ENCODE results near the gene FFAR1.
"Not testable (repeated sequence)": the region's sequence is repeated elsewhere in the genome, so short reads cannot be mapped to it uniquely, and the experiment has no call there.

Gene FFAR1

GRCh38 chr19:35344511-35345031 is 3.1 kb upstream of the FFAR1 start:
- no peak for DNase-seq

- no peak for DNase-seq
These were observed 2.0 kb upstream of the FFAR1 start for GRCh38 chr19:35345671-35346111.

- peak; percentile 4 for DNase-seq
These were observed 1.3 kb upstream of the FFAR1 start for GRCh38 chr19:35346193-35347052.

GRCh38 chr19:35347930-35348298 is 212 bp downstream of the FFAR1 start:
- no peak for DNase-seq

GRCh38 chr19:35348911-35349611 is 1.4 kb downstream of the FFAR1 start:
- no peak for DNase-seq

GRCh38 chr19:35349614-35350521 is 2.2 kb downstream of the FFAR1 start:
- DNase-seq: no peak

GRCh38 chr19:35350591-35350990 is 2.9 kb downstream of the FFAR1 start:
- DNase-seq: no peak

GRCh38 chr19:35351411-35352176 is 3.9 kb downstream of the FFAR1 start:
- no peak for DNase-seq

GRCh38 chr19:35352177-35352447 is 4.4 kb downstream of the FFAR1 start:
- no peak for DNase-seq

- peak; percentile 64 for DNase-seq
These were observed 5.0 kb downstream of the FFAR1 start for GRCh38 chr19:35352448-35353304.

GRCh38 chr19:35353635-35354034 is 5.9 kb downstream of the FFAR1 start:
- DNase-seq: no peak

- no peak for DNase-seq
These were observed 7.2 kb downstream of the FFAR1 start for GRCh38 chr19:35354898-35355297.

- no peak for DNase-seq
These were observed 8.2 kb downstream of the FFAR1 start for GRCh38 chr19:35355791-35356460.

- DNase-seq: no peak
These were observed 10.3 kb downstream of the FFAR1 start, which contains the start of gene FFAR3 for GRCh38 chr19:35357867-35358573. Gene FFAR3, plus strand, starts transcription at chr19:35358460. Its CDS starts 431 bp downstream, at chr19:35358891.

- not testable (repeated sequence) for DNase-seq
These were observed 11.1 kb downstream of the FFAR1 start for GRCh38 chr19:35358834-35359233.

- not testable (repeated sequence) for DNase-seq
These were observed 11.7 kb downstream of the FFAR1 start for GRCh38 chr19:35359395-35359794.

GRCh38 chr19:35360081-35360480 is 12.4 kb downstream of the FFAR1 start:
- DNase-seq: not testable (repeated sequence)

- no peak for DNase-seq
These were observed 13.2 kb downstream of the FFAR1 start for GRCh38 chr19:35360880-35361420.

- no peak for DNase-seq
These were observed 14.7 kb downstream of the FFAR1 start for GRCh38 chr19:35362261-35363000.

Measured in NCI-H1105 (cell line).